ENCODE measurements around the gene SULF2.
"Not testable (repeated sequence)": the region's sequence is repeated elsewhere in the genome, so short reads cannot be mapped to it uniquely, and the experiment has no call there.

DNA sequence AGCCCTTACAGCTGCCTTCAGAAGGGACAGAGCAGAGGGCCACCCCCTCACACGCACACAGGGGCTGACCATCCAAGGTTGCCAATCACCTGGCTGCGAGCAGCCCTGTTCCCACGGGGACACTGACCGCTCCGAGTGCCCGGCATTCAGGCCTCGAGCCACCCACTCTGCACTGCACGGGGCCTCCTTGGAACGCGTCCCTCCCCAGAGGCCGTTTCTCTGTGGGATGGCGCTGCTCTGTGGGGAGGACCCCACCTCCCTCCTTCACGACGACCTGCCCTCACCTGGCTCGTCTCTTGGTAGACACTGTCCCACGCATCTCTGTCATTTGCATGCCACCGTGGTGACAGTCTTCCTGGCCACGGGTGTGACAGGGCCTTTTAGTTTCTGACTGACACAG lies 40.7 kb upstream of the SULF2 start:
- TF ChIP-seq ZNF274 (IDR thresholded peaks at IDR 0.05; ENCODE audit: low read depth, low read length); SUZ12 (IDR thresholded peaks at IDR 0.05; ENCODE audit: extremely low read depth, insufficient read depth, insufficient read length); YY1 (IDR thresholded peaks at IDR 0.05; ENCODE audit: insufficient read depth, insufficient read length): not testable (repeated sequence)
